A549 (cell line): ENCODE measurements around the gene MEX3C. TPM values are rescaled to one million over a fixed set of nuclear protein-coding genes. Genes with fewer than 3 reads are reported as not detected.

Experiments
- ATAC-seq, 2 experiments: fragments of 200-7000 bp in 1 of 2; fragments of >200 bp in 1 of 2; cut with Nextera tagmentation in 1 of 2; cut with Tn5 transposase in 1 of 2; 3 replicates each; pipeline versions ENCODE4 v1.8.0 to v1.9.1; 2018 to 2020; ENCODE audit warnings: mild to moderate bottlenecking in 1 of 2, moderate library complexity in 1 of 2
- CTCF ChIA-PET: fragments of 300-600 bp; sonication (Branson Sonifier 250); formaldehyde crosslinking; extraction: SDS; loops from one replicate; lab custom pipeline; 2021; ENCODE audit warnings: antibody characterized with exemption, inconsistent platforms; lab: Yijun Ruan, JAX
- POLR2A ChIA-PET: fragments of 350-600 bp; formaldehyde crosslinking; extraction: SDS; loops from one replicate; lab custom pipeline; 2021; ENCODE audit warnings: antibody characterized with exemption, inconsistent platforms; lab: Yijun Ruan, JAX
- DNase-seq, 2 experiments: peaks; one replicate each; pipeline versions ENCODE4 v3.0.0 to v3.0.0-alpha.2; 2011 to 2016; ENCODE audit warnings: low read depth in 1 of 2, low spot score in 1 of 2
- FAIRE-seq: peaks from 2 replicates; lab custom pipeline; 2011; peaks lifted over from hg19 to GRCh38; lab: Jason Lieb, UNC
- H3K27ac ChIP-seq, 2 experiments: fragments of >200 bp; sonication (Bioruptor Twin); formaldehyde crosslinking; 3 replicates each; pipeline ENCODE4 v1.5.1; 2016 to 2017
- H3K4me1 ChIP-seq: fragments of >200 bp; sonication (Bioruptor Twin); formaldehyde crosslinking; 3 replicates; pipeline ENCODE4 v1.6.1; 2016
- H3K4me2 ChIP-seq: fragments of >200 bp; sonication (Bioruptor Twin); formaldehyde crosslinking; 3 replicates; pipeline ENCODE4 v1.6.1; 2016
- H3K4me3 ChIP-seq: fragments of >200 bp; sonication (Bioruptor Twin); formaldehyde crosslinking; 3 replicates; pipeline ENCODE4 v1.5.1; 2016
- H3K9me3 ChIP-seq: fragments of >200 bp; sonication (Bioruptor Twin); formaldehyde crosslinking; 3 replicates; pipeline ENCODE4 v1.6.1; 2016
- BCL3 ChIP-seq: fragments of >200 bp; sonication (Bioruptor Twin); formaldehyde crosslinking; IDR thresholded peaks from 3 replicates; pipeline ENCODE4 v1.6.1; 2016
- BHLHE40 ChIP-seq: IDR thresholded peaks from 2 replicates; pipeline ENCODE4 v1.6.1; 2012; ENCODE audit warnings: low read depth, low read length, inconsistent platforms
- CBX8 ChIP-seq: fragments of 200-600 bp; sonication (generic); IDR thresholded peaks from 2 replicates; pipeline ENCODE4 v1.6.1; 2016
- CEBPB ChIP-seq, 2 experiments: fragments of >200 bp in 1 of 2; sonication (Bioruptor Twin) in 1 of 2; formaldehyde crosslinking in 1 of 2; IDR thresholded peaks; 2 replicates each; pipeline ENCODE4 v1.6.1; 2012 to 2016
- E2F6 ChIP-seq: IDR thresholded peaks from 2 replicates; pipeline ENCODE4 v1.6.1; 2012; ENCODE audit warnings: low read depth, borderline replicate concordance
- EHMT2 ChIP-seq: fragments of 200-600 bp; sonication (generic); IDR thresholded peaks from 2 replicates; pipeline ENCODE4 v1.6.1; 2016; ENCODE audit warnings: antibody characterized with exemption, low read depth, mild to moderate bottlenecking, moderate library complexity
- ELK1 ChIP-seq: fragments of 150-350 bp; IDR thresholded peaks from 2 replicates; pipeline ENCODE4 v1.6.1; 2014; ENCODE audit warnings: low read depth, mild to moderate bottlenecking, low read length
- FOSB ChIP-seq: fragments of 250-450 bp; sonication (Bioruptor Pico); IDR thresholded peaks from 2 replicates; pipeline ENCODE4 v1.5.0; 2020; ENCODE audit warnings: mild to moderate bottlenecking, moderate library complexity
- FOXS1 ChIP-seq: fragments of 250-450 bp; sonication (Bioruptor Pico); IDR thresholded peaks from 2 replicates; pipeline ENCODE4 v1.5.0; 2020; ENCODE audit warnings: mild to moderate bottlenecking, moderate library complexity
- HDAC2 ChIP-seq: fragments of 200-600 bp; sonication (generic); IDR thresholded peaks from 2 replicates; pipeline ENCODE4 v1.6.1; 2016
- HES2 ChIP-seq: fragments of >200 bp; sonication (Bioruptor Twin); formaldehyde crosslinking; IDR thresholded peaks from 2 replicates; pipeline ENCODE4 v1.6.1; 2016
- HOXA7 ChIP-seq: fragments of 250-450 bp; sonication (Bioruptor Pico); IDR thresholded peaks from 2 replicates; pipeline ENCODE4 v1.5.0; 2020; ENCODE audit warnings: mild to moderate bottlenecking, moderate library complexity
- HOXB13 ChIP-seq: fragments of 250-450 bp; sonication (Bioruptor Pico); IDR thresholded peaks from 2 replicates; pipeline ENCODE4 v1.5.0; 2020; ENCODE audit warnings: low read depth, mild to moderate bottlenecking, moderate library complexity
- JUN ChIP-seq, 2 experiments: fragments of >200 bp; sonication (Bioruptor Twin); formaldehyde crosslinking; IDR thresholded peaks; 2 replicates in 1 of 2; 3 replicates in 1 of 2; pipeline ENCODE4 v1.6.1; 2016 to 2017
- JUNB ChIP-seq: fragments of >200 bp; sonication (Bioruptor Twin); formaldehyde crosslinking; IDR thresholded peaks from 2 replicates; pipeline ENCODE4 v1.6.1; 2016
- KDM1A ChIP-seq: fragments of 200-600 bp; sonication (generic); IDR thresholded peaks from 2 replicates; pipeline ENCODE4 v1.6.1; 2016; ENCODE audit warnings: low read depth, mild to moderate bottlenecking
- MAFK ChIP-seq: fragments of 450-650 bp; IDR thresholded peaks from 2 replicates; pipeline ENCODE4 v1.6.1; 2014; ENCODE audit not compliant: partially characterized antibody
- MAX ChIP-seq: IDR thresholded peaks from 2 replicates; pipeline ENCODE4 v1.6.1; 2012
- MYC ChIP-seq: IDR thresholded peaks from 2 replicates; pipeline ENCODE4 v1.6.1; 2012; ENCODE audit warnings: mild to moderate bottlenecking, inconsistent platforms, low read length, improper control_type of control experiment, borderline replicate concordance
- NFE2L2 ChIP-seq: fragments of 150-350 bp; conservative IDR thresholded peaks from 2 replicates; pipeline ENCODE4 v1.6.1; 2014; ENCODE audit warnings: low read length
- NPAS2 ChIP-seq: fragments of 250-450 bp; sonication (Bioruptor Pico); IDR thresholded peaks from 2 replicates; pipeline ENCODE4 v1.8.0; 2022; ENCODE audit warnings: mild to moderate bottlenecking, moderate library complexity, borderline replicate concordance
- NR3C1 ChIP-seq: fragments of >200 bp; sonication (Bioruptor Twin); formaldehyde crosslinking; IDR thresholded peaks from 3 replicates; pipeline ENCODE4 v1.6.1; 2017
- PBX3 ChIP-seq: IDR thresholded peaks from 2 replicates; pipeline ENCODE4 v1.6.1; 2012
- PHF8 ChIP-seq: fragments of 200-600 bp; sonication (generic); IDR thresholded peaks from 2 replicates; pipeline ENCODE4 v1.6.1; 2016; ENCODE audit warnings: low read depth, mild to moderate bottlenecking, antibody characterized with exemption, moderate library complexity, borderline replicate concordance
- POLR2A ChIP-seq: IDR thresholded peaks from 2 replicates; pipeline ENCODE4 v1.6.1; 2012; ENCODE audit warnings: mild to moderate bottlenecking, low read length
- POLR2AphosphoS2 ChIP-seq: conservative IDR thresholded peaks from 2 replicates; pipeline ENCODE4 v1.6.1; 2012; ENCODE audit warnings: low read length, improper control_type of control experiment, inconsistent platforms
- RARB ChIP-seq: fragments of 250-450 bp; sonication (Bioruptor Pico); IDR thresholded peaks from 2 replicates; pipeline ENCODE4 v1.8.0; 2021; ENCODE audit warnings: mild to moderate bottlenecking, moderate library complexity
- RCOR1 ChIP-seq: fragments of 150-350 bp; IDR thresholded peaks from 2 replicates; pipeline ENCODE4 v1.6.1; 2014; ENCODE audit warnings: antibody characterized with exemption, low read length, low read depth
- USF2 ChIP-seq: fragments of 450-650 bp; IDR thresholded peaks from 2 replicates; pipeline ENCODE4 v1.6.1; 2014; ENCODE audit warnings: antibody characterized with exemption
- ZFP36 ChIP-seq: fragments of 450-650 bp; IDR thresholded peaks from 2 replicates; pipeline ENCODE4 v1.6.1; 2014; ENCODE audit warnings: borderline replicate concordance; ENCODE audit not compliant: partially characterized antibody
- ZSCAN20 ChIP-seq: fragments of 250-450 bp; sonication (Bioruptor Pico); IDR thresholded peaks from 2 replicates; pipeline ENCODE4 v1.8.0; 2022; ENCODE audit warnings: mild to moderate bottlenecking, moderate library complexity
- WGBS: methylation state at CpG from one replicate; pipeline ENCODE4 v1.1.6; 2017; ENCODE audit errors: missing lambda C conversion rate; 5-methylcytosine and 5-hydroxymethylcytosine counted together
- polyA minus RNA-seq: library from RNA; depleted of rRNA, polyadenylated mRNA; stranded (reverse); fragments of >200 nt; gene quantifications from 2 replicates; pipeline ENCODE4 v1.2.3, GENCODE V29; 2011; rRNA and poly(A)+ RNA removed
- polyA plus RNA-seq, 4 experiments: library from polyadenylated mRNA; depleted of rRNA in 3 of 4; stranded (reverse); fragments of >200 nt; fragmentation: RNase III in 1 of 4; extraction: RNeasy Plus Mini Kit Qiagen cat#74134 plus additional on column Dnase treatment in 1 of 4; gene quantifications; 2 replicates in 3 of 4; 3 replicates in 1 of 4; pipeline ENCODE4 v1.2.3, GENCODE V29; 2011 to 2017

MEX3C gene
- 48.5 and 61.9 TPM in 2 replicates for polyA plus RNA-seq (2011; rRNA removed)
- polyA plus RNA-seq (2012; cell fraction: cytosol; rRNA removed), result 11.1 and 13.4 TPM in 2 replicates
- 4.4 and 5.8 TPM in 2 replicates for polyA plus RNA-seq (2012; cell fraction: nucleus; rRNA removed)
- polyA plus RNA-seq (2017; fragmentation: RNase III; extraction: RNeasy Plus Mini Kit Qiagen cat#74134 plus additional on column Dnase treatment), result 16.7 to 18.5 TPM (median 17.2 TPM) in 3 replicates
- 34.1 and 35.7 TPM in 2 replicates for polyA minus RNA-seq

- WGBS, result 0% methylated on average over 11 of the region's 51 CpGs
- Histone ChIP-seq H3K4me1 (peaks cover 23% of the 10 kb centered on the region), H3K27ac (peak within 1 kb of the TSS; percentile 99 to 100), H3K4me3 (peak within 1 kb of the TSS; percentile 99), H3K9me3 (no peaks in the 10 kb centered on the region), H3K4me2 (peak within 1 kb of the TSS; percentile 86)
- ATAC-seq (peak; percentile 83 to 91), FAIRE-seq (no peak), DNase-seq (peak; percentile 76 to 98)
- TF ChIP-seq MAX (peak; percentile 77; the same call in 1 of the 2 replicates), USF2 (no peak), BCL3 (peak; percentile 68; the same call in 1 of the 3 replicates), FOXS1 (CRISPR knock-in tag) (no peak), HDAC2 (no peak), ZFP36 (no peak), HES2 (no peak), RARB (CRISPR knock-in tag) (no peak), NR3C1 (no peak), JUN (IDR thresholded peaks at IDR 0.05) (peak; percentile 50; a peak in 3 of 5 replicates), JUNB (no peak), CEBPB (IDR thresholded peaks at IDR 0.05) (no peak), PHF8 (peak; percentile 34; the same call in 1 of the 2 replicates), HOXB13 (no peak), NFE2L2 (no peak), PBX3 (peak; percentile 91), MAFK (no peak), HOXA7 (no peak), NPAS2 (CRISPR knock-in tag) (no peak), POLR2AphosphoS2 (no peak), KDM1A (no peak), FOSB (no peak), ELK1 (no peak), BHLHE40 (peak; percentile 66; the same call in 1 of the 2 replicates), E2F6 (peak; percentile 47; the same call in 1 of the 2 replicates), EHMT2 (no peak), ZSCAN20 (CRISPR knock-in tag) (no peak), POLR2A (peak; percentile 78), RCOR1 (no peak), MYC (peak; percentile 75), CBX8 (no peak)
- CTCF ChIA-PET, result interaction anchor here (0.8 to 1.0 kb wide), 2 partner anchors 15 to 416 kb away, joined by 3 read pairs; no protein-coding TSS in a partner anchor
- POLR2A ChIA-PET, result interaction anchor here (0.6 to 2.9 kb wide), 24 partner anchors 9 to 554 kb away, joined by 3 to 24 read pairs (median 5); partner anchors contain the start of genes ELAC1 and SMAD4
These were observed at the start of gene MEX3C for GRCh38 chr18:51197661-51198424. MEX3C (minus strand) TSS chr18:51197681; CDS start chr18:51197320, 361 bp downstream.
